PC-3 (cell line): Measurements from ENCODE around the gene MRPS34. TPM values are rescaled to one million over a fixed set of nuclear protein-coding genes. Genes with fewer than 3 reads are reported as not detected.

Experiments
- ATAC-seq: fragments of 200-7000 bp; cut with Tn5 transposase; 2 replicates; pipeline ENCODE4 v1.9.1; 2020; ENCODE audit warnings: mild to moderate bottlenecking, moderate library complexity
- BruUV-seq: library from RNA; stranded (reverse); fragments of 400-500 nt; replicated peaks from 2 replicates; lab custom pipeline; 2021; lab: Mats Ljungman, UMichigan
- CTCF ChIA-PET: fragments of 300-600 bp; sonication (Branson Sonifier 250); formaldehyde crosslinking; loops from one replicate; lab custom pipeline; 2022; ENCODE audit warnings: antibody characterized with exemption; lab: Charles Lee
- POLR2A ChIA-PET: fragments of 300-600 bp; sonication (Branson Sonifier 250); formaldehyde crosslinking; loops from one replicate; lab custom pipeline; 2022; ENCODE audit warnings: antibody characterized with exemption; ENCODE audit not compliant: unreplicated experiment; lab: Charles Lee
- DNase-seq: peaks from one replicate; pipeline ENCODE4 v3.0.0-alpha.2; 2015
- H2AFZ ChIP-seq: fragments of 300-600 bp; sonication (generic); 2 replicates; pipeline ENCODE4 v1.6.0; 2016; ENCODE audit warnings: antibody characterized with exemption, low read length
- H3F3A ChIP-seq: fragments of 300-600 bp; sonication (generic); one replicate; pipeline ENCODE4 v1.6.0; 2017; ENCODE audit warnings: antibody characterized with exemption, low read length, control low read depth, mild to moderate bottlenecking; ENCODE audit not compliant: unreplicated experiment
- H3K27ac ChIP-seq: fragments of 300-600 bp; sonication (generic); 2 replicates; pipeline ENCODE4 v1.5.1; 2016; ENCODE audit warnings: mild to moderate bottlenecking, low read length
- H3K27me3 ChIP-seq: fragments of 300-600 bp; sonication (generic); 2 replicates; pipeline ENCODE4 v1.6.1; 2016; ENCODE audit warnings: low read length, mixed read lengths
- H3K36me3 ChIP-seq: fragments of 300-600 bp; sonication (generic); 2 replicates; pipeline ENCODE4 v1.6.1; 2016; ENCODE audit warnings: low read depth, mixed run types, low read length, mixed read lengths
- H3K4me1 ChIP-seq: fragments of 300-600 bp; sonication (generic); 2 replicates; pipeline ENCODE4 v1.5.1; 2016; ENCODE audit warnings: low read length; ENCODE audit not compliant: insufficient read depth
- H3K4me2 ChIP-seq: fragments of 300-600 bp; sonication (generic); 2 replicates; pipeline ENCODE4 v1.6.0; 2016; ENCODE audit warnings: low read length
- H3K4me3 ChIP-seq: fragments of 300-600 bp; sonication (generic); 2 replicates; pipeline ENCODE4 v1.5.1; 2016; ENCODE audit warnings: mild to moderate bottlenecking, low read length, mixed read lengths
- H3K79me2 ChIP-seq: fragments of 300-600 bp; sonication (generic); 2 replicates; pipeline ENCODE4 v1.6.1; 2017; ENCODE audit warnings: low read length, mixed read lengths
- H3K9ac ChIP-seq: fragments of 300-600 bp; sonication (generic); 2 replicates; pipeline ENCODE4 v1.6.0; 2016; ENCODE audit warnings: mild to moderate bottlenecking, low read length
- H3K9me2 ChIP-seq: fragments of 300-600 bp; sonication (generic); replicated peaks from 2 replicates; pipeline ENCODE4 v1.6.1; 2016; ENCODE audit warnings: mixed run types, low read length, mixed read lengths
- H3K9me3 ChIP-seq: fragments of 300-600 bp; sonication (generic); 2 replicates; pipeline ENCODE4 v1.6.1; 2016; ENCODE audit warnings: low read length, mixed read lengths
- H4K20me1 ChIP-seq: fragments of 300-600 bp; sonication (generic); 2 replicates; pipeline ENCODE4 v1.6.1; 2016; ENCODE audit warnings: low read length, mixed read lengths
- CTCF ChIP-seq: fragments of 300-600 bp; sonication (generic); conservative IDR thresholded peaks from 2 replicates; pipeline ENCODE4 v1.5.1; 2017; ENCODE audit warnings: antibody characterized with exemption, low read depth, mild to moderate bottlenecking, low read length
- EZH2 ChIP-seq: fragments of 300-600 bp; sonication (generic); IDR thresholded peaks from one replicate; pipeline ENCODE4 v1.6.1; 2017; ENCODE audit warnings: antibody characterized with exemption, mild to moderate bottlenecking, low read length; ENCODE audit not compliant: unreplicated experiment
- EZH2phosphoT487 ChIP-seq: fragments of 300-600 bp; sonication (generic); IDR thresholded peaks from 2 replicates; pipeline ENCODE4 v1.6.1; 2018; ENCODE audit warnings: mild to moderate bottlenecking, antibody characterized with exemption, low read length, borderline replicate concordance
- intact Hi-C: fragments of 100-400 bp; cut with micrococcal nuclease; formaldehyde crosslinking; loops from 2 replicates; pipeline ENCODE4 v1.9.0; 2023
- total RNA-seq: library from RNA; depleted of rRNA; stranded (reverse); fragments of >200 nt; gene quantifications from 2 replicates; pipeline ENCODE4 v1.2.3, GENCODE V29; 2014

The MRPS34 gene
- total RNA-seq, 1 experiment from 2014 or later, result 248 TPM

GRCh38 chr16:1820946-1821290 is 48.0 kb upstream of the MRPS34 start:
- peaks cover 5% of the 10 kb centered on the region; the same call in 1 of the 2 replicates for H3K4me1 ChIP-seq
- BruUV-seq, result no TSS peak
- H3K27ac ChIP-seq, result no peak overlapping the region
- no peak overlapping the region for H3K4me2 ChIP-seq
- TF ChIP-seq EZH2, result no peak
- no peak overlapping the region for H3K9ac ChIP-seq
- CTCF ChIA-PET, result interaction anchor here (0.6 kb wide), 1 partner anchor 112 kb away, joined by 3 read pairs; no protein-coding TSS in a partner anchor
- no peak overlapping the region for H3K4me3 ChIP-seq
- no peak overlapping the region for H2AFZ ChIP-seq
- ATAC-seq (no peak), DNase-seq (no peak)
- POLR2A ChIA-PET, result no interaction called here
- peaks cover 4% of the 10 kb centered on the region; the same call in 1 of the 2 replicates for H3K36me3 ChIP-seq
- no peaks in the 10 kb centered on the region for H3K9me2 ChIP-seq
- H3F3A ChIP-seq, result no peaks in the 10 kb centered on the region
- no peaks in the 10 kb centered on the region for H3K9me3 ChIP-seq
- no peaks in the 10 kb centered on the region for H3K27me3 ChIP-seq
- H4K20me1 ChIP-seq, result no peaks in the 10 kb centered on the region
- intact Hi-C loops, result no loop called here
- peaks cover 15% of the 10 kb centered on the region for H3K79me2 ChIP-seq

DNA sequence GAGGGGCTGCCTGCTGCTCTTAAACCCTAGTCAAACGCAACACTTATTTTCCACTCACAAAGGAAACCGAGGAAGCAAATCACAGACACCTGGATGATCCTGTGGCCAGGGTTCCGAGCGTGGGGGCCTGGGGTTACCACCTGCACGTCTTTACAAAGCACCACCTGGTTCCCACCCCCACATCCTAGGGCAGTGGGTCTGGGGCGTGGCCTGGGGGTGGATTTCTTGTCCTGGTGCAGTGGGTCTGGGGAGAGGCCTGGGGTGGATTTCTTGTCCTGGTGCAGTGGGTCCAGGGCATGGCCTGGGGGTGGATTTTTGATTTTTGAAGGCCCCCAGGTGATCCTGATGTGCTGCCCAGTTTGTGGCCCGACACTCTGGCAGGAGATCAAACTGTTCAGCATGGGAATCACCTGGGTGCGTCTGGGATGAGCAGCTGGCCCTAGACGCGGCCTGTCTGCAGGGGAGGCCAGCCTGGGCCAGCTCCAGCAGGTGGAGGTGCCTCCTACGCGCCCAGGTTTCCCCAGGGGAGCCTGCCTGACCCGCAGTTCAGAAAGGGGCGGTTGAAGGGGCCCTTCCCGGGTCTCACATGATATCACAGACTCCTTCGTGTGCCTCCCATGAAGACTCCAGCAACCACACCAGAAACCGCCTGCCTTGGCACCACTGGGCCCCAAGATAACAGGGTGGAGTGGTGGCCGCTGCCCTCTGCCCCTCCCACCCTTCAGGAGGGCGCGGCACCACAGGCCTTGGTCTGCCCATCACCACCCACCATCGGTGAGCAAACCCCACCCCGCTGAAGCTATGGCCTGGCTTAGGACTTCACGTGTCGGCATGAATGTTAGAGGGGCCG is 47.4 kb upstream of the MRPS34 start:
- no peak for DNase-seq
- Histone ChIP-seq H3K79me2 (peaks cover 9% of the 10 kb centered on the region), H3K9me3 (no peaks in the 10 kb centered on the region), H3K4me1 (peaks cover 5% of the 10 kb centered on the region; the same call in 1 of the 2 replicates), H3K4me2 (no peak overlapping the region), H4K20me1 (no peaks in the 10 kb centered on the region), H3F3A (no peaks in the 10 kb centered on the region), H3K27me3 (no peaks in the 10 kb centered on the region), H3K4me3 (no peak overlapping the region), H3K27ac (no peak overlapping the region), H2AFZ (no peak overlapping the region), H3K36me3 (peaks cover 4% of the 10 kb centered on the region; the same call in 1 of the 2 replicates), H3K9me2 (no peaks in the 10 kb centered on the region), H3K9ac (no peak overlapping the region)
- intact Hi-C loops, result no loop called here
- CTCF ChIA-PET, result interaction anchor here (0.6 kb wide), 1 partner anchor 111 kb away, joined by 3 read pairs; no protein-coding TSS in a partner anchor
- POLR2A ChIA-PET, result no interaction called here
- TF ChIP-seq CTCF (no peak), EZH2phosphoT487 (no peak), EZH2 (no peak)
- ATAC-seq, result no peak
- BruUV-seq, result no TSS peak

DNA sequence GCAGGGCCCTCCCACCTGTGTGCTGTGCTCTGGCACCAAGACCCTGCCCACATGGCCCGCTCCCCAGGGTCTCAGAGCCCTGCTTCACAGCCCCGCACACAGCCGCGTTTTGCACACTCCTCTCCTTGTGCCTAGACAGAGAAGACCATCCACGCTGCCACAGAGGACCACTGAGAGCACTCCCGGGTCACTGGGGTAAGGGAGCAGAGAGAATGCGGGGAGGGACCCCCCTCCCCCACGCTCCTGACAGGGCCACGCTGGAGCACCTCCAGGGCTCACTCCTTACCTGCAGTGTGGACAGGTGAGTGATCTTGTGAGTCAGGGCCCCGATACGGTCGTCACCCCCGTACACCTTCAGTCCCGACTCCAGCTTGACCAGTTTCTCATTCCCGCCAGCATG is 46.7 kb upstream of the MRPS34 start:
- H3K4me2 ChIP-seq, result no peak overlapping the region
- ChIA-PET CTCF (no interaction called here), POLR2A (no interaction called here)
- no TSS peak for BruUV-seq
- no peak for DNase-seq
- TF ChIP-seq EZH2phosphoT487 (no peak), EZH2 (no peak), CTCF (no peak)
- no peak overlapping the region for H3K4me3 ChIP-seq
- peaks cover 4% of the 10 kb centered on the region; the same call in 1 of the 2 replicates for H3K36me3 ChIP-seq
- H2AFZ ChIP-seq, result no peak overlapping the region
- H3K9me3 ChIP-seq, result no peaks in the 10 kb centered on the region
- intact Hi-C loops, result no loop called here
- no peak for ATAC-seq
- no peaks in the 10 kb centered on the region for H4K20me1 ChIP-seq
- peaks cover 5% of the 10 kb centered on the region; the same call in 1 of the 2 replicates for H3K4me1 ChIP-seq
- no peaks in the 10 kb centered on the region for H3K27me3 ChIP-seq
- H3K9ac ChIP-seq, result no peak overlapping the region
- no peaks in the 10 kb centered on the region for H3F3A ChIP-seq
- no peaks in the 10 kb centered on the region for H3K9me2 ChIP-seq
- H3K27ac ChIP-seq, result no peak overlapping the region
- peaks cover 4% of the 10 kb centered on the region; the same call in 1 of the 2 replicates for H3K79me2 ChIP-seq
